Caco-2 (cell line): Measurements from ENCODE around the gene GDF10. TPM values are rescaled to one million over a fixed set of nuclear protein-coding genes. Genes with fewer than 3 reads are reported as not detected.

Experiments
- BruUV-seq: library from RNA; stranded (reverse); fragments of 400-500 nt; replicated peaks from 2 replicates; lab custom pipeline; 2021; lab: Mats Ljungman, UMichigan
- CTCF ChIA-PET: fragments of 300-600 bp; sonication (Branson Sonifier 250); formaldehyde crosslinking; loops from one replicate; lab custom pipeline; 2022; ENCODE audit warnings: antibody characterized with exemption; lab: Charles Lee
- POLR2A ChIA-PET: fragments of 300-600 bp; sonication (Branson Sonifier 250); formaldehyde crosslinking; loops from one replicate; lab custom pipeline; 2022; ENCODE audit warnings: antibody characterized with exemption; lab: Charles Lee
- DNase-seq, 2 experiments: peaks; one replicate each; pipeline versions ENCODE4 v3.0.0 to v3.0.0-alpha.2; 2020 to 2022
- H3K27me3 ChIP-seq: replicated peaks from 2 replicates; pipeline ENCODE4 v1.6.0; 2011; ENCODE audit warnings: low read length; ENCODE audit not compliant: control insufficient read depth, insufficient read depth
- H3K36me3 ChIP-seq: 2 replicates; pipeline ENCODE4 v1.5.1; 2011; ENCODE audit warnings: low read length; ENCODE audit not compliant: control insufficient read depth, insufficient read depth
- H3K4me1 ChIP-seq: fragments of 250-450 bp; sonication (Bioruptor Pico); 2 replicates; pipeline ENCODE4 v1.5.1; 2020; ENCODE audit warnings: mild to moderate bottlenecking
- H3K4me3 ChIP-seq: 2 replicates; pipeline ENCODE4 v1.5.1; 2011; ENCODE audit warnings: low read depth, mild to moderate bottlenecking, control low read depth, low read length
- H3K9me3 ChIP-seq: fragments of 250-450 bp; sonication (Bioruptor Pico); 2 replicates; pipeline ENCODE4 v1.5.1; 2020; ENCODE audit warnings: mild to moderate bottlenecking, moderate library complexity
- H3K27ac Mint-ChIP-seq: one replicate; pipeline ENCODE4 v1.8.0; 2022; ENCODE audit warnings: mixed read lengths; ENCODE audit not compliant: unreplicated experiment
- H3K27me3 Mint-ChIP-seq: one replicate; pipeline ENCODE4 v1.8.0; 2022; ENCODE audit warnings: mixed read lengths; ENCODE audit not compliant: insufficient read depth, unreplicated experiment
- H3K36me3 Mint-ChIP-seq: one replicate; pipeline ENCODE4 v1.8.0; 2022; ENCODE audit warnings: mild to moderate bottlenecking, mixed read lengths; ENCODE audit not compliant: insufficient read depth, unreplicated experiment
- H3K4me1 Mint-ChIP-seq: one replicate; pipeline ENCODE4 v1.8.0; 2022; ENCODE audit warnings: low read depth, mixed read lengths; ENCODE audit not compliant: unreplicated experiment
- H3K4me3 Mint-ChIP-seq: one replicate; pipeline ENCODE4 v1.8.0; 2022; ENCODE audit warnings: mild to moderate bottlenecking, moderate library complexity, mixed read lengths; ENCODE audit not compliant: unreplicated experiment
- H3K9me3 Mint-ChIP-seq: one replicate; pipeline ENCODE4 v1.8.0; 2022; ENCODE audit warnings: mixed read lengths; ENCODE audit not compliant: unreplicated experiment
- intact Hi-C: fragments of 100-400 bp; cut with micrococcal nuclease; formaldehyde crosslinking; loops from one replicate; pipeline ENCODE4 v1.10.0; 2022; ENCODE audit not compliant: unreplicated experiment
- total RNA-seq: library from RNA; stranded (reverse); gene quantifications from 2 replicates; pipeline ENCODE4 v1.2.3, GENCODE V29; 2022
- TF ChIP-seq, protein P1 (sequence below), 2 experiments: fragments of 200-600 bp in 1 of 2; IDR thresholded peaks; 1 replicate in 1 of 2; 2 replicates in 1 of 2; pipeline versions ENCODE4 v1.5.1 to v1.8.0; 2011 to 2022; ENCODE audit warnings: antibody characterized with exemption in 1 of 2, control low read depth in 1 of 2, inconsistent platforms in 1 of 2, low read depth in 1 of 2, low read length in 1 of 2, mild to moderate bottlenecking in 1 of 2, moderate library complexity in 1 of 2; ENCODE audit not compliant: insufficient read depth in 1 of 2, severe bottlenecking in 1 of 2, unreplicated experiment in 1 of 2

GDF10 gene
- total RNA-seq, 1 experiment from 2014 or later = not detected

GRCh38 chr10:47291682-47292081, 8.3 kb upstream of the GDF10 start:
- Mint-ChIP-seq H3K4me1 (no peaks in the 10 kb centered on the region), H3K36me3 (no peaks in the 10 kb centered on the region), H3K27me3 (peaks cover 41% of the 10 kb centered on the region), H3K9me3 (no peaks in the 10 kb centered on the region), H3K27ac (no peak overlapping the region), H3K4me3 (no peak overlapping the region)
- POLR2A ChIA-PET = no interaction called here
- no peaks in the 10 kb centered on the region for H3K36me3 ChIP-seq
- no peak for DNase-seq
- H3K4me3 ChIP-seq = no peak overlapping the region
- no TSS peak for BruUV-seq
- CTCF ChIA-PET = no interaction called here
- no peaks in the 10 kb centered on the region for H3K9me3 ChIP-seq
- TF ChIP-seq, protein P1, sequence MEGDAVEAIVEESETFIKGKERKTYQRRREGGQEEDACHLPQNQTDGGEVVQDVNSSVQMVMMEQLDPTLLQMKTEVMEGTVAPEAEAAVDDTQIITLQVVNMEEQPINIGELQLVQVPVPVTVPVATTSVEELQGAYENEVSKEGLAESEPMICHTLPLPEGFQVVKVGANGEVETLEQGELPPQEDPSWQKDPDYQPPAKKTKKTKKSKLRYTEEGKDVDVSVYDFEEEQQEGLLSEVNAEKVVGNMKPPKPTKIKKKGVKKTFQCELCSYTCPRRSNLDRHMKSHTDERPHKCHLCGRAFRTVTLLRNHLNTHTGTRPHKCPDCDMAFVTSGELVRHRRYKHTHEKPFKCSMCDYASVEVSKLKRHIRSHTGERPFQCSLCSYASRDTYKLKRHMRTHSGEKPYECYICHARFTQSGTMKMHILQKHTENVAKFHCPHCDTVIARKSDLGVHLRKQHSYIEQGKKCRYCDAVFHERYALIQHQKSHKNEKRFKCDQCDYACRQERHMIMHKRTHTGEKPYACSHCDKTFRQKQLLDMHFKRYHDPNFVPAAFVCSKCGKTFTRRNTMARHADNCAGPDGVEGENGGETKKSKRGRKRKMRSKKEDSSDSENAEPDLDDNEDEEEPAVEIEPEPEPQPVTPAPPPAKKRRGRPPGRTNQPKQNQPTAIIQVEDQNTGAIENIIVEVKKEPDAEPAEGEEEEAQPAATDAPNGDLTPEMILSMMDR (IDR thresholded peaks at IDR 0.05; ENCODE audit: insufficient read depth in 1 of 2, low read depth in 1 of 2, low read length in 1 of 2, severe bottlenecking in 1 of 2, unreplicated experiment in 1 of 2) = no peak
- no peaks in the 10 kb centered on the region for H3K4me1 ChIP-seq
- intact Hi-C loops = no loop called here
- peaks cover 3% of the 10 kb centered on the region for H3K27me3 ChIP-seq

GRCh38 chr10:47294057-47294456, 5.9 kb upstream of the GDF10 start:
- no peak overlapping the region for H3K4me3 Mint-ChIP-seq
- BruUV-seq = no TSS peak
- ChIA-PET POLR2A (no interaction called here), CTCF (no interaction called here)
- Histone ChIP-seq H3K4me3 (no peak overlapping the region), H3K36me3 (no peaks in the 10 kb centered on the region), H3K4me1 (no peaks in the 10 kb centered on the region), H3K27me3 (peaks cover 3% of the 10 kb centered on the region), H3K9me3 (no peaks in the 10 kb centered on the region)
- intact Hi-C loops = no loop called here
- no peak overlapping the region for H3K27ac Mint-ChIP-seq
- peaks cover 46% of the 10 kb centered on the region for H3K27me3 Mint-ChIP-seq
- H3K36me3 Mint-ChIP-seq = no peaks in the 10 kb centered on the region
- no peaks in the 10 kb centered on the region for H3K4me1 Mint-ChIP-seq
- no peaks in the 10 kb centered on the region for H3K9me3 Mint-ChIP-seq
- DNase-seq = no peak
- TF ChIP-seq, protein P1 (IDR thresholded peaks at IDR 0.05; ENCODE audit: insufficient read depth in 1 of 2, low read depth in 1 of 2, low read length in 1 of 2, severe bottlenecking in 1 of 2, unreplicated experiment in 1 of 2) = no peak

DNA sequence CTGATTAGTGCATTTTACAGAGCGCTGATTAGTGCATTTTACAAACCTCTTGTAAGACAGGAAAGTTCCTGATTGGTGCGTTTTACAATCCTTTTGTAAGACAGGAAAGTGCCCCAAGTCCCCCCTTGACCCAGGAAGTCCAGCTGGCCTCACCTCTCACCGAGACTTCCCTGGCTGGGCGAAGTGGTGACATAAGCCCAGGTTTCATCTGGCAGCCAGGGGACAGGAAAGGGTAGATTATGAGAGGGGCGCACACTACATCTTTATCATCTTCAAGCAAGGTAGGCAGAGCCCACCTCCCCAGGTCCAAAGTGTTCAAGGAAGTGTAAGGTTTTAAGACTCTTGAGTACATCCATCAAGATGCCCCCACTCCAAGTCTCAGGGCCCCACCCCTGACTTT, 5.5 kb upstream of the GDF10 start:
- intact Hi-C loops = no loop called here
- Mint-ChIP-seq H3K27ac (no peak overlapping the region), H3K27me3 (peaks cover 49% of the 10 kb centered on the region), H3K4me1 (no peaks in the 10 kb centered on the region), H3K4me3 (no peak overlapping the region), H3K9me3 (no peaks in the 10 kb centered on the region), H3K36me3 (no peaks in the 10 kb centered on the region)
- Histone ChIP-seq H3K9me3 (no peaks in the 10 kb centered on the region), H3K36me3 (no peaks in the 10 kb centered on the region), H3K4me3 (no peak overlapping the region), H3K27me3 (peaks cover 2% of the 10 kb centered on the region; the same call in 1 of the 2 replicates), H3K4me1 (peaks cover under 1% of the 10 kb centered on the region; the same call in 1 of the 2 replicates)
- CTCF ChIA-PET = no interaction called here
- TF ChIP-seq, protein P1 (IDR thresholded peaks at IDR 0.05; ENCODE audit: insufficient read depth in 1 of 2, low read depth in 1 of 2, low read length in 1 of 2, severe bottlenecking in 1 of 2, unreplicated experiment in 1 of 2) = no peak
- POLR2A ChIA-PET = no interaction called here
- no peak for DNase-seq
- BruUV-seq = no TSS peak
